HG02678 (cell line): ENCODE measurements around the gene LARP1.
"Not testable (repeated sequence)": the region's sequence is repeated elsewhere in the genome, so short reads cannot be mapped to it uniquely, and the experiment has no call there.

Experiments used
- ATAC-seq: cut with Tn5 transposase; IDR thresholded peaks from one replicate; pipeline ENCODE4 v1.9.1; 2021; ENCODE audit warnings: mild to moderate bottlenecking, moderate library complexity; ENCODE audit not compliant: unreplicated experiment

LARP1 gene

DNA sequence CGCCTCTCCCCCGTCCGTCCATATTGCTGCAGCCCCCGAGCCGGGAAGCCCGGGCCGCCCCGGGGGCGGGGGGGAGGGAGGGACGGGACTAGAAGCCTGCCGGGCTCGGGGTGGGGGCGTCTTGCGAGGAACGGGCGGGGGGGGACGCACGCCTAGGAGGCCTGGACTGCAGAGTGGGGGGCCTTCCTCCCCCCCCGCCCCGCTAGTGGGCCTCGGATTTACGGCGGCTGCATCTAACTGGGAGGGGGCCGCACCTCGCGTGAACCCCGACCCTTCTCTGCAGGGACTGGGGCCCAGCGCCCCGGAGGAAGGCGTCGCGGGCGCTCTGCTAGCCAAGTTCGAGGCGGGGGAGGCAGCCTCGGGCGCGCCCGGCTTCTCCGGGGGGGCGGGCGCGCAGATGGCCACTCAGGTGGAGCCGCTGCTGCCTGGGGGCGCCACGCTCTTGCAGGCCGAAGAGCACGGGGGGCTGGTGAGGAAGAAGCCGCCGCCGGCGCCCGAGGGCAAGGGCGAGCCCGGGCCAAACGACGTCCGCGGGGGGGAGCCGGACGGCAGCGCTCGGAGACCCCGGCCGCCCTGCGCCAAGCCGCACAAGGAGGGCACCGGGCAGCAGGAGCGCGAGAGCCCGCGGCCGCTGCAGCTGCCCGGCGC, at the start of gene LARP1:
Gene LARP1, plus strand, starts transcription at position 17 of the 648 bp plus-strand sequence. Its CDS starts 381 bp downstream, at position 398.
- peak; percentile 5 for ATAC-seq

- no peak for ATAC-seq
Measured at GRCh38 chr5:154706416-154706815, 48.8 kb upstream of the LARP1 start.

- no peak for ATAC-seq
Measured at GRCh38 chr5:154707641-154708040, 47.5 kb upstream of the LARP1 start.

GRCh38 chr5:154708207-154708606, 47.0 kb upstream of the LARP1 start:
- ATAC-seq: no peak

DNA sequence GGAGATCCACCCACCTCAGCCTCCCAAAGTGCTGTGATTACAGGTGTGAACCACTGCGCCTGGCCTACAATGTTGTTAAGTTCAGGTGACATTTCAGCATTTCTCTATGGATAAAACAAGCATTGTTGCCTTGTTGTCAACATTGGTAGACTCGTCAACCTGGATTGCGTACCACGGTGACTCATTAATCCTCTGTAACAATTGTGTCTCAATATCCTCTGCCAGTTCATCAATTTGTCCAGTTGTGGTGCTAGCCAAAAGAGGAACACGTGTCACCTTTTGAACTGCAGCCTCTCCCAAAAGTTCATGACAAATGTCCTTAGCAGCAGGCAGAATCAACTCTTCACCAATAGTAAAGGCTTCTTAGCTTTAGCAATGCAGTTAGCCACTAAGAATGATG, 46.3 kb upstream of the LARP1 start:
- ATAC-seq: no peak

- no peak for ATAC-seq
Measured at GRCh38 chr5:154709368-154710305, 45.5 kb upstream of the LARP1 start.

- no peak for ATAC-seq
Measured at GRCh38 chr5:154712518-154713437, 42.4 kb upstream of the LARP1 start.

- no peak for ATAC-seq
Measured at GRCh38 chr5:154713615-154714125, 41.5 kb upstream of the LARP1 start.

DNA sequence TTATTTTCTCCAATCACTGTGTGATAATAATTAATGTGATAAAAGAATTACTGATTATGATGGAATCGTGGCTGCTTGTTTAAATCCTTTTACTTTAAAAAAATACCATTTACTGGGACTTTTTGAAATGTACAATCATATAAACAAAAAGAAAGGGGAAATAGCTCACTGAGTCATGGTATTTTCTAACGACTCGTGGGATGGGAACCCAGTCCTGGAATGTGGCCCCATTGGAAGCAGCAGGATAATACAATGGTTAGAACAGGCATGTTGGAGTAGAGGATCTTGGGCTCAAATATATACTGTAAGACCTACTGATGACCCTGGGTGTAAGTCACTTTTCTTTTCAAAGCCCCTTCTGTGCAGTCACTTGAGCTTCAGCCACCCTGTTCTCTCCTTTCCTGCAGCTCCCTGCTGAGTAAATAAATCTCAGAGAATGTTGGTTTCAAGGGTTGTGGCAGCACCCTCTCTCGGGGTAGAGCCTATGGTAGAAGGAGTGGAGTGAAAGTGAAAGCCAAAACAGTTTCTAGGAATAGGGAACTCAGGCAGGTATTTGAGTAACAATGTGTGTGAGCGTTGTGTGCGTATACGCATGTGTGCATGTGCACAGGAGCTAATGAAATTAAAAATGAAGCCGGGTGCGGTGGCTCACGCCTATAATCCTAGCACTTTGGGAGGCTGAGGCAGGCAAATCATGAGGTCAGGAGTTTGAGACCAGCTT, 40.8 kb upstream of the LARP1 start:
- ATAC-seq: no peak

DNA sequence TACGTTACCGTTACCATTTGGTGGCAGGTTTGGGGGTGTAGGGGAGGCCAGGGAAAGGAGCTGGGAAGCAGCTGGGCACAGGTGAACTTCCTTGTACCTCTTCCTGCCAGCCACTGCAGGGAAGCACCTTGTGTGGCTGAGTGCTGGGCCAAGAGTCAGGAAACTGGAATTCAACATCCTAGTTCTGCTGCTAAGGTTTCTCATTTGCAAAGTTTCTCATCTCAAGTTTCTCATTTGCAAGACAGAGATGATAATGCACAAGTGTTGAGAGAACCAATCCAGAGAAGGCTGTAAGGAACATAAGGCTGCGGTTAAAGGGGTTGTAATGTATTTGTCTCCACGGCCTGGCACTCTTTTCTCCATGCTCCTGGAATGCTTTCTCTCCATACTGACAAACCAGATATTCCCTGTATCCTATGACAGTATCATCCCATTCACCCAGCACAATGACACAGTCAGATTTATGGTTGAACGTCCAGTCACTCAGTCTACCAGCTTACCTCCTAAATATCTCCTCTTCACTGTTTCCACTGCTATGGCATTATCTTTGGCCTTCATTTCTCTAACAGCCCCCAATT, 33.6 kb upstream of the LARP1 start:
- no peak for ATAC-seq

GRCh38 chr5:154722097-154722496, 33.1 kb upstream of the LARP1 start:
- no peak for ATAC-seq

- no peak for ATAC-seq
Measured at GRCh38 chr5:154722936-154723335, 32.2 kb upstream of the LARP1 start.

- no peak for ATAC-seq
Measured at GRCh38 chr5:154723740-154724505, 31.3 kb upstream of the LARP1 start.

DNA sequence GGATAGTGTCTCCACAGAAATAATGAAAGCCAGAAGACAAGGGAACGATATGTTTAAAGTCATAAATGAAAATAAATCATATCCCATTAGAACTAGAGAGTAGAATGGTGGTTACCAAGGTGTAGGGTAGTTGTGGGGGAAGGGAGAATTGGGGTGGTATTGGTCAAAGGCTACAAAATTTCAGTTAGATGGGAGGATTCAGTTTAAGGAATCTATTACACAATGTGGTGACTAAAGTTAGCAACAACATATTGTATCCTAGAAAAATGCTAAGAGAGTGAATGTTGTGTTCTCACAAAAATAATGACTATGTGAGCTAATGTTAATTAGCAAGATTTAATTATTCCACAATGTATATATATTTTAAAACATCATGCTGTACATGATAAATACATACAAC, 27.8 kb upstream of the LARP1 start:
- ATAC-seq: no peak

- ATAC-seq: no peak
Measured at GRCh38 chr5:154728939-154729588, 26.1 kb upstream of the LARP1 start.

GRCh38 chr5:154729613-154730012, 25.6 kb upstream of the LARP1 start:
- ATAC-seq: no peak

DNA sequence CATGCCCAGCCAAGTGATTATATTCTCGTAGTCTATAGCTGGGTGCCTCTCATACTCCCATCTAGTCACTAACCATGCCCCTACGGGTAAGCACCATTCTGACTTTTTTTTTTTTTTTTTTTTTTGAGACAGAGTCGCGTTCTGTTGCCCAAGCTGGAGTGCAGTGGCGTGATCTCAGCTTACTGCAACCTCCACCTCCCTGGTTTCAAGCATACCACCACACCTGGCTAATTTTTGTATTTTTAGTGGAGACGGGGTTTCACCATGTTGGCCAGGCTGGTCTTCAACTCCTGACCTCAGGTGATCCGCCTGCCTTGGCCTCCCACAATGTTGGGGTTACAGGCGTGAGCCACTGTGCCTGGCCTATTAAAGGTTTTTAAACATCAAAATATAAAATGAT, 24.4 kb upstream of the LARP1 start:
- not testable (repeated sequence) for ATAC-seq

DNA sequence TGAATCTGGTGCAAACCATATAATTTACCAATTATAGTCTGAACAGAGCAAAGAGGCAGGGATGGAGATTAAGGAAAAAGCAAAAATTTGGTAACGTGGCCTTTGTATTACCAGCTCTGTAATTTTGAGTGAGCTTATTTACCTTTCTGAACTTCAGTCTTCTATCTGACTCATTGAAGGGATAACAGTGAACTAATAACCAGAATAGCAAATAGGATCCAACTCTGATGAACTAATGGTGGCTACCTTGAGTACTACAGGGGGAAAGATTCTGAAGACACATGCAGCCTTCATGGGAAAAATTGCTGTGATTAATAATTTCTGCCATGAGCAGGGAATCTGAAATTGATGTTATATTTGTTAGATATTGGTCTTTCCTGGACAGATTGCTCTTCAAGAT, 23.0 kb upstream of the LARP1 start:
- ATAC-seq: no peak
